Liver (tissue), 3 donors: ENCODE measurements around the gene MNS1.

Experiments
- HNF4A ChIP-seq, 2 donors: conservative IDR thresholded peaks; 2 replicates each; pipeline ENCODE4 v1.6.1; 2016; ENCODE audit warnings: antibody characterized with exemption in 2 of 2, mild to moderate bottlenecking in 2 of 2
- RAD21 ChIP-seq, 2 donors: IDR thresholded peaks; 2 replicates each; pipeline ENCODE4 v1.6.1; 2016; ENCODE audit warnings: antibody characterized with exemption in 2 of 2, mild to moderate bottlenecking in 2 of 2
- RXRA ChIP-seq, 2 donors: IDR thresholded peaks; 2 replicates each; pipeline ENCODE4 v1.6.1; 2017 to 2018; ENCODE audit warnings: antibody characterized with exemption in 2 of 2, mild to moderate bottlenecking in 1 of 2
- SP1 ChIP-seq: IDR thresholded peaks from 2 replicates; pipeline ENCODE4 v1.6.1; 2018; ENCODE audit warnings: antibody characterized with exemption, mild to moderate bottlenecking
- TAF1 ChIP-seq: conservative IDR thresholded peaks from 2 replicates; pipeline ENCODE4 v1.6.1; 2016; ENCODE audit warnings: antibody characterized with exemption, mild to moderate bottlenecking
- YY1 ChIP-seq: IDR thresholded peaks from 2 replicates; pipeline ENCODE4 v1.6.1; 2016; ENCODE audit warnings: antibody characterized with exemption, mild to moderate bottlenecking
- TF ChIP-seq, protein P1 (sequence below): fragments of 150-350 bp; IDR thresholded peaks from 2 replicates; pipeline ENCODE4 v1.5.1; 2017; ENCODE audit warnings: improper control_type of control experiment, low read depth, low read length; ENCODE audit not compliant: missing input control
- TF ChIP-seq, protein P2 (sequence below): IDR thresholded peaks from 2 replicates; pipeline ENCODE4 v1.6.1; 2016; ENCODE audit warnings: antibody characterized with exemption, mild to moderate bottlenecking
- TF ChIP-seq, protein P3 (sequence below): IDR thresholded peaks from 2 replicates; pipeline ENCODE4 v1.6.1; 2016; ENCODE audit warnings: antibody characterized with exemption
- TF ChIP-seq, protein P4 (sequence below): IDR thresholded peaks from 2 replicates; pipeline ENCODE4 v1.6.1; 2016; ENCODE audit warnings: antibody characterized with exemption
- donor health status: healthy.
- donor health status: healthy.

DNA sequence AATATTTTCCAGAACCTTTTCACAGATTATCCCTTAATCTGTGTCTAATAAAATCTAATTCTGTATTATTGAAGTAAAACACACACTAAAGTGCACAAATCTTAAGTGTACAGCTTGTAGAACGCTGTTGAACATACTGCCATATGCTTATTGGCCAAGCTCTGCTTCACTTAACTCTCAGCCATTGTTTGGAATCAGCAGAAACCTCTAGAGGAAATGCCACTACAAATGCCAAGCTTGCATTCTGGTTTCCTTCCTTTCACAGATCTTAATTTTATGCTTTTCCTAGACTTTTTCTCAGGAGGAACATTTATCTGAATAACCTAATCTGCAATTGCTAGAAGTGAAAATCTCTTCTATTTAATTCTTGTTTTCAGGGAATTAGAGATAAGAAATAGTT lies 10.1 kb downstream of the MNS1 start:
- TF ChIP-seq, protein P1, sequence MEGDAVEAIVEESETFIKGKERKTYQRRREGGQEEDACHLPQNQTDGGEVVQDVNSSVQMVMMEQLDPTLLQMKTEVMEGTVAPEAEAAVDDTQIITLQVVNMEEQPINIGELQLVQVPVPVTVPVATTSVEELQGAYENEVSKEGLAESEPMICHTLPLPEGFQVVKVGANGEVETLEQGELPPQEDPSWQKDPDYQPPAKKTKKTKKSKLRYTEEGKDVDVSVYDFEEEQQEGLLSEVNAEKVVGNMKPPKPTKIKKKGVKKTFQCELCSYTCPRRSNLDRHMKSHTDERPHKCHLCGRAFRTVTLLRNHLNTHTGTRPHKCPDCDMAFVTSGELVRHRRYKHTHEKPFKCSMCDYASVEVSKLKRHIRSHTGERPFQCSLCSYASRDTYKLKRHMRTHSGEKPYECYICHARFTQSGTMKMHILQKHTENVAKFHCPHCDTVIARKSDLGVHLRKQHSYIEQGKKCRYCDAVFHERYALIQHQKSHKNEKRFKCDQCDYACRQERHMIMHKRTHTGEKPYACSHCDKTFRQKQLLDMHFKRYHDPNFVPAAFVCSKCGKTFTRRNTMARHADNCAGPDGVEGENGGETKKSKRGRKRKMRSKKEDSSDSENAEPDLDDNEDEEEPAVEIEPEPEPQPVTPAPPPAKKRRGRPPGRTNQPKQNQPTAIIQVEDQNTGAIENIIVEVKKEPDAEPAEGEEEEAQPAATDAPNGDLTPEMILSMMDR: no peak
- TF ChIP-seq, protein P2, sequence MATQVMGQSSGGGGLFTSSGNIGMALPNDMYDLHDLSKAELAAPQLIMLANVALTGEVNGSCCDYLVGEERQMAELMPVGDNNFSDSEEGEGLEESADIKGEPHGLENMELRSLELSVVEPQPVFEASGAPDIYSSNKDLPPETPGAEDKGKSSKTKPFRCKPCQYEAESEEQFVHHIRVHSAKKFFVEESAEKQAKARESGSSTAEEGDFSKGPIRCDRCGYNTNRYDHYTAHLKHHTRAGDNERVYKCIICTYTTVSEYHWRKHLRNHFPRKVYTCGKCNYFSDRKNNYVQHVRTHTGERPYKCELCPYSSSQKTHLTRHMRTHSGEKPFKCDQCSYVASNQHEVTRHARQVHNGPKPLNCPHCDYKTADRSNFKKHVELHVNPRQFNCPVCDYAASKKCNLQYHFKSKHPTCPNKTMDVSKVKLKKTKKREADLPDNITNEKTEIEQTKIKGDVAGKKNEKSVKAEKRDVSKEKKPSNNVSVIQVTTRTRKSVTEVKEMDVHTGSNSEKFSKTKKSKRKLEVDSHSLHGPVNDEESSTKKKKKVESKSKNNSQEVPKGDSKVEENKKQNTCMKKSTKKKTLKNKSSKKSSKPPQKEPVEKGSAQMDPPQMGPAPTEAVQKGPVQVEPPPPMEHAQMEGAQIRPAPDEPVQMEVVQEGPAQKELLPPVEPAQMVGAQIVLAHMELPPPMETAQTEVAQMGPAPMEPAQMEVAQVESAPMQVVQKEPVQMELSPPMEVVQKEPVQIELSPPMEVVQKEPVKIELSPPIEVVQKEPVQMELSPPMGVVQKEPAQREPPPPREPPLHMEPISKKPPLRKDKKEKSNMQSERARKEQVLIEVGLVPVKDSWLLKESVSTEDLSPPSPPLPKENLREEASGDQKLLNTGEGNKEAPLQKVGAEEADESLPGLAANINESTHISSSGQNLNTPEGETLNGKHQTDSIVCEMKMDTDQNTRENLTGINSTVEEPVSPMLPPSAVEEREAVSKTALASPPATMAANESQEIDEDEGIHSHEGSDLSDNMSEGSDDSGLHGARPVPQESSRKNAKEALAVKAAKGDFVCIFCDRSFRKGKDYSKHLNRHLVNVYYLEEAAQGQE: no peak
- TF ChIP-seq TAF1: no peak
- TF ChIP-seq, protein P3, sequence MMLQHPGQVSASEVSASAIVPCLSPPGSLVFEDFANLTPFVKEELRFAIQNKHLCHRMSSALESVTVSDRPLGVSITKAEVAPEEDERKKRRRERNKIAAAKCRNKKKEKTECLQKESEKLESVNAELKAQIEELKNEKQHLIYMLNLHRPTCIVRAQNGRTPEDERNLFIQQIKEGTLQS: no peak
- TF ChIP-seq HNF4A (conservative IDR thresholded peaks at IDR 0.05): no peak
- no peak for TF ChIP-seq YY1
- TF ChIP-seq SP1: no peak
- no peak for TF ChIP-seq RAD21 (IDR thresholded peaks at IDR 0.05)
- TF ChIP-seq, protein P4, sequence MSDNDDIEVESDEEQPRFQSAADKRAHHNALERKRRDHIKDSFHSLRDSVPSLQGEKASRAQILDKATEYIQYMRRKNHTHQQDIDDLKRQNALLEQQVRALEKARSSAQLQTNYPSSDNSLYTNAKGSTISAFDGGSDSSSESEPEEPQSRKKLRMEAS: no peak
- TF ChIP-seq RXRA (IDR thresholded peaks at IDR 0.05): no peak
